ENCODE measurements around the gene HAUS7.

DNA sequence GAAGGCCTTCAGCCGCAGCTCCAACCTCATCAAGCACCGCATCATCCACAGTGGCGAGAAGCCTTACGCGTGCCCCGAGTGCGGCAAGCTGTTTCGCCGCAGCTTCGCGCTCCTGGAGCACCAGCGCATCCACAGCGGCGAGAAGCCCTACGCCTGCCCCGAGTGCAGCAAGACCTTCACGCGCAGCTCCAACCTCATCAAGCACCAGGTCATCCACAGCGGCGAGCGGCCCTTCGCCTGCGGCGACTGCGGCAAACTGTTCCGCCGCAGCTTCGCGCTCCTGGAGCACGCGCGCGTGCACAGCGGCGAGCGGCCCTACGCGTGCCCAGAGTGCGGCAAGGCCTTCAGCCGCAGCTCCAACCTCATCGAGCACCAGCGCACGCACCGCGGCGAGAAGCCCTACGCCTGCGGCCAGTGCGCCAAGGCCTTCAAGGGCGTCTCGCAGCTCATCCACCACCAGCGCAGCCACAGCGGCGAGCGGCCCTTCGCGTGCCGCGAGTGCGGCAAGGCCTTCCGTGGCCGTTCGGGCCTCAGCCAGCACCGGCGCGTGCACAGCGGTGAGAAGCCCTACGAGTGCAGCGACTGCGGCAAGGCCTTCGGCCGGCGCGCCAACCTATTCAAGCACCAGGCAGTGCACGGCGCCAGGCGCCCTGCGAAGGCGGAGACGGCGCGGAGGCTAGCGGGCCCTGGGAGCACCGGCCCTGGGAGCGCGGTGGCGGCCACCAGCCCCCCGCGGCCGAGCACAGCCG lies 49.4 kb downstream of the HAUS7 start:
- TF ChIP-seq EZH2 (IDR thresholded peaks at IDR 0.05) (no peak), POLR2AphosphoS5 (IDR thresholded peaks at IDR 0.05; ENCODE audit: borderline replicate concordance, low read depth, low read length) (no peak)

All from SK-N-MC (cell line).